ENCODE results near the gene LYRM4. TPM values are rescaled to one million over a fixed set of nuclear protein-coding genes. Genes with fewer than 3 reads are reported as not detected.

Gene LYRM4
- total RNA-seq, 1 donor from 2014 or later: 27.8 TPM

- Histone ChIP-seq H3K27me3 (ENCODE audit: control insufficient read depth, insufficient read depth, low read length) (no peaks in the 10 kb centered on the region), H3K36me3 (ENCODE audit: control insufficient read depth, insufficient read depth, low read length) (no peaks in the 10 kb centered on the region), H3K4me3 (ENCODE audit: low read depth, low read length) (no peak overlapping the region)
- no peak for TF ChIP-seq CTCF (IDR thresholded peaks at IDR 0.05; ENCODE audit: insufficient read depth, low read length, poor library complexity, severe bottlenecking)
- DNase-seq (ENCODE audit: low read depth): no peak
Measured at GRCh38 chr6:5257400-5257799, 3.4 kb downstream of the LYRM4 start.

GRCh38 chr6:5256952-5257351, 3.8 kb downstream of the LYRM4 start:
- H3K4me3 ChIP-seq (ENCODE audit: low read depth, low read length): no peak overlapping the region
- no peaks in the 10 kb centered on the region for H3K27me3 ChIP-seq (ENCODE audit: control insufficient read depth, insufficient read depth, low read length)
- no peak for TF ChIP-seq CTCF (IDR thresholded peaks at IDR 0.05; ENCODE audit: insufficient read depth, low read length, poor library complexity, severe bottlenecking)
- DNase-seq (ENCODE audit: low read depth): no peak
- H3K36me3 ChIP-seq (ENCODE audit: control insufficient read depth, insufficient read depth, low read length): no peaks in the 10 kb centered on the region

DNA sequence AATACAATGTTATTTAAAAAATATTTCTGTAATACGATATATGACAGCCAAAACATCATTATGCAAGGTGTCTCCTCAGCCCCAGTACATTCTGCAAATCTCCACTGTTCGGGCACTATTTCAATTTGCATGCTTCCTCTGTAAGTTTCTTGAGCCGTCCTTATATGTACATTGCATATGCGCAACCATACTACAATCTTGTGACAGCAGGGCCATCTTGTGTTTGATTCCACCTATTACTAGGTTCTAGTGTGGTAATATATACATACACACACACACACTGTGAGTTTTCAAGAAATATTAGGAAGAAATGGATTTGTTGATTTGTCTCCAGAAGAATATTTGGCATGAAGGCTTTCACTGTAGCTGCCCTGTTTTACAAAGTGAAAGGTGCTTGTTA, 9.8 kb downstream of the LYRM4 start:
- DNase-seq (ENCODE audit: low read depth): no peak
- H3K27me3 ChIP-seq (ENCODE audit: control insufficient read depth, insufficient read depth, low read length): no peaks in the 10 kb centered on the region
- TF ChIP-seq CTCF (IDR thresholded peaks at IDR 0.05; ENCODE audit: insufficient read depth, low read length, poor library complexity, severe bottlenecking): no peak
- no peak overlapping the region for H3K4me3 ChIP-seq (ENCODE audit: low read depth, low read length)
- no peaks in the 10 kb centered on the region for H3K36me3 ChIP-seq (ENCODE audit: control insufficient read depth, insufficient read depth, low read length)

DNA sequence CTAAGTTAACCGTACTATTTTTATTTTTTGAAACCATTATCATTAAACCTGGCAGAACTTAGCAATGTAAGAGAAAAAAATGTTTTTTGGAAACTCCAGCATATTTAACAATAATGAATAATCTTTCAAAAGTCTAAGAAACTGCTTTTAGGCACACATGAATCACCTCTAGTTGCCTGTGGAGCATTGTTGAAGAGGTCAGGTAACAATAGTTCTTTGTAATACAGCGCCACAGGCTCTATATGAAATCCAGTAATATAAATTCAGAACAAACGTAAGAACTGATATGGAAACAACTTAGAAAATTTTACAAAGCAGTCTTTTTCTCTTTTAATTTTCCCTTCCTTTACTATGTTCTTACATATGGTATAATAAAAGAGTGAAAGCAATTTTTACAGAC, 10.3 kb downstream of the LYRM4 start:
- Histone ChIP-seq H3K36me3 (ENCODE audit: control insufficient read depth, insufficient read depth, low read length) (no peaks in the 10 kb centered on the region), H3K4me3 (ENCODE audit: low read depth, low read length) (no peak overlapping the region), H3K27me3 (ENCODE audit: control insufficient read depth, insufficient read depth, low read length) (no peaks in the 10 kb centered on the region)
- no peak for TF ChIP-seq CTCF (IDR thresholded peaks at IDR 0.05; ENCODE audit: insufficient read depth, low read length, poor library complexity, severe bottlenecking)
- no peak for DNase-seq (ENCODE audit: low read depth)

- H3K27me3 ChIP-seq (ENCODE audit: control insufficient read depth, insufficient read depth, low read length): no peaks in the 10 kb centered on the region
- DNase-seq (ENCODE audit: low read depth): no peak
- no peaks in the 10 kb centered on the region for H3K36me3 ChIP-seq (ENCODE audit: control insufficient read depth, insufficient read depth, low read length)
- no peak overlapping the region for H3K4me3 ChIP-seq (ENCODE audit: low read depth, low read length)
- TF ChIP-seq CTCF (IDR thresholded peaks at IDR 0.05; ENCODE audit: insufficient read depth, low read length, poor library complexity, severe bottlenecking): no peak
Measured at GRCh38 chr6:5249451-5250122, 11.2 kb downstream of the LYRM4 start.

Measured in kidney epithelial cell (primary cell).